NCI-H2029 (cell line): ENCODE results near the gene SUDS3.

Experiments used
- DNase-seq: peaks from one replicate; lab custom pipeline; 2025; lab: John Stamatoyannopoulos, UW

The SUDS3 gene

DNA sequence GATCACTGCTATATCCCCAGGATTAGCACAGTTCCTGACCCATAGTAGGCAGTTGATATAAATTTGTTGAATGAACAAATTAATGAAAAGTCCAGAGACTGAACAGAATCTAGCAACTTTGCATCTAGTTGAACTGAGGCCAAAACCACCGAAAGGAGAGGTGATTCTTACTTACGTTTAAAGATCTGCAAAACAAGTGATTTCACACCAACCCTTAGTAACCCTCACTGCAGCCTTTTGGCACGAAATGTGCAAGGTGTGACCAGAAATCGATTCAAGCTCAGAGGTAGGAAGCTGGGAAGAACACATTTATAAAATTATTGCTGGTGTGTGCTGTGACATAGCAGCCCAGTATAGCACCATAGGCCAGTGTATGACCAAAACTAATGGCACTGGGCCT, 70.8 kb downstream of the SUDS3 start:
- DNase-seq: no peak

DNA sequence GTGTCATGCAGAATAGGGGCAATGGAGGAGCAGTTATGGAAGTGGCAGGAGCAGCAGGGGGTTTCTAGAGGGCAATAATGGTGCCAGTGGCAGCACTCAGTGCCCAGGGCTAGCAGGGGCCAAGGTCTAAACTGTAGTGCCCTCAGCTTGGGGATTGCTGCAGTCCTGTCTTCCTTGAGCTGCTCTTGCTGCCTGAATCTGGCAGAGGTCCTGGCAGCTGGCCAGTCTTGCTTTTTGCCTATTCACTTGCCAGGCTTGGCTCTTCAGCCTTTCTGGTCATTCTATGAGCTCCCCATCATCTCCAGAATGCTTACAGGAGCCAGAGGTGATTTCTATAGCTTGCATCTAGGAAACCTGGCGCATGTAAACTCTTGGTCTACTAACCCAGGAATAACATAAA, 72.0 kb downstream of the SUDS3 start:
- DNase-seq: no peak

DNA sequence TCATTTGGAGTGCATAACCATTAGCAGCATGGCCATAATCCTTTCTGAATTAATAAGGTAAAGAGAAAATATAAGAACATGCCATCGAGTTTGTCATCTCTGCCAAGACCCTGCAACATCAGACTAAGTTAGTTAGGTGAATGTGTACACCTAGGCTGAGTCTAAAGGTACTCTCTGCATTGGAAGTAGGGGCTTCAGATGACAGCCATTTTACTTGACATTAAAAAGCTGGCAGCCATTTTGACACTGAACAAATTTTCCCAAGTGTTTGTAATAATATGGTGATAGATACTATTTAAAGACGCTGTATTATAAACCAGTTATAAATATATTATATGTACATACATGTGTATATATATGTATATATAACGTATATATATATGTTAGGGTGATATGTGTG, 79.0 kb downstream of the SUDS3 start:
- no peak for DNase-seq

DNA sequence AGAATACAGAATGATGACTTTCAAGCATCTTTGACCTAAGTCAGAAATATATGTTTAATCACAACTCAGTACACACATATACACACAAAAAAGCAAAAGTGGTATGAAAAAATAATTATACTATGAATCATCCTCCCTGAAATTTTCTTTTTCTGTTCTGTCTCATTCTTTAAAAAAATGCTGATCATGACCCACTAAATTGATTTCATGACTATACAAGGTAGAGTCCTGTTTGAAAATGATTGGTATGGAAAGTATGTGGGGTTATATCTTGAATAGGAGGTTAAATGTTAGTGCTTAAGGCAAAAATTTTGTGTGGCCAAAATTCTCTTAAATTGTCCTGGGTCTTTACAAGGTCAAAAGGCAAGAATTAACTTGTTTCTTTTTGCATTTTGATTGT, 80.4 kb downstream of the SUDS3 start:
- no peak for DNase-seq

DNA sequence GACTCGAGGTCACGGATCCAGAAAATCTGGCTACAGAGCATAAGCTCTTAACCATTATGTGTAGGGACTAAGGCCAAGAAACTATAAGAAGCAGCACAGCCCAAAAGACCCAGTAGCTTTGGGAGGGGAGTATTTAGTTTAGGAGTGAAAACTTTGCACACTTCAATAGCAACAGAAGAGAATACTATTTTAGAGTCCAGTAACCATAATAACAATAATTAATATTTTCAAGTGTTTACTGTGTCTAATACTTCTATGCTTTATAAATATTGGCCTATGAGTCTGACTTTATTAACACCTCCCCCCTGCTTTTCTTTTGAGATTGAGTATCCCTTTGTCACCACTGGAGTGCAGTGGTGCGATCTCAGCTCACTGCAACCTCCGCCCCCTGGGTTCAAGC, 82.8 kb downstream of the SUDS3 start:
- no peak for DNase-seq

DNA sequence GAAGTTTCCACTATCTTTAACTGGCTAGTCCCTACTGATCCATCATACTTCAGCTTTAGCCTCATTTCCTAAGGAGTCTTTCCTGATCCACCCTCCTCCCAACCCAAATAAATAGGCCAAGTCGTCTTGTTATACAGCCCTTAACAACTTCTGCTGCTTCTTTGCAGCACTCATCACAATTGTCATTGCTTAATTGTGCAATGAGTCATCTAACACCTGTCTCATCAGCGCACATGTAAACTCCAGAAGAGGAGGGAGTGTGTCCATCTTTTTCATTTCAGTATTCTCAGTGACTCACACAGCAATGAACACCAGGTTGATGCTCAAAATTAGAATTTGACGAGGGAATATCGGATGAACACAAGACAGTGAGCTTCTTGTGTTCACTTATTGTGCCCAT, 87.3 kb downstream of the SUDS3 start:
- DNase-seq: no peak

DNA sequence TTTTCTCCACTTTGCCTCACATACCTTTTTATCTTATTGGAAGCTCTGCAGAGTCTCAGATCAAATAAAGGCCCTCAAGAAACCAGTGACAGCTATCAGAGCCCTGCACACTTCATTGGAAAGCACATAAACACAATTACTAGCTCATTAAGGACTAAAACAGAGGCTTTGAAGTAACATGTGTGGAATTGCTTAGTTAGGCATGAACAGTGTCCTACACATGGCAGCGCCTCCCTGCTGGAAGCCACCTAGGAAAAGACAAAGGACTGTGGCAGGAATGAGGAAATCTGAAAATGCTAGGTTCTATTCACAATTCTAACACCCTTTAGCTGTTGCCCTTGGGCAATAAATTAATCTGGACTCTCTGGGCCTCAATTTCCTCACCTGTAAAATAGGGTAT, 89.4 kb downstream of the SUDS3 start:
- no peak for DNase-seq
